GM19467 (cell line): ENCODE data around the gene AVEN.

Experiments used
- ATAC-seq: cut with Tn5 transposase; IDR thresholded peaks from one replicate; pipeline ENCODE4 v1.9.1; 2021; ENCODE audit warnings: mild to moderate bottlenecking, moderate library complexity; ENCODE audit not compliant: unreplicated experiment

Gene AVEN

GRCh38 chr15:33987444-33987843 lies 51.6 kb downstream of the AVEN start:
- ATAC-seq, result no peak

GRCh38 chr15:33985751-33986150 lies 53.3 kb downstream of the AVEN start:
- ATAC-seq, result no peak

- ATAC-seq, result no peak
Observed at GRCh38 chr15:33985287-33985686, 53.7 kb downstream of the AVEN start.

GRCh38 chr15:33982516-33982915 lies 56.5 kb downstream of the AVEN start:
- no peak for ATAC-seq

GRCh38 chr15:33980159-33980558 lies 58.8 kb downstream of the AVEN start:
- ATAC-seq, result no peak

- no peak for ATAC-seq
Observed at GRCh38 chr15:33975022-33975565, 63.9 kb downstream of the AVEN start.

- no peak for ATAC-seq
Observed at GRCh38 chr15:33971811-33972210, 67.2 kb downstream of the AVEN start.

- ATAC-seq, result no peak
Observed at GRCh38 chr15:33968821-33969220, 70.2 kb downstream of the AVEN start.

GRCh38 chr15:33968224-33968623 lies 70.8 kb downstream of the AVEN start, which contains the start of gene CHRM5:
Gene CHRM5, plus strand, starts transcription at chr15:33968497. Its CDS starts 94,221 bp downstream, at chr15:34062718.
- ATAC-seq, result no peak

GRCh38 chr15:33964665-33965040 lies 74.4 kb downstream of the AVEN start:
- no peak for ATAC-seq

GRCh38 chr15:33963831-33964664 lies 75.0 kb downstream of the AVEN start:
- no peak for ATAC-seq

- ATAC-seq, result no peak
Observed at GRCh38 chr15:33960549-33960935, 78.5 kb downstream of the AVEN start.

GRCh38 chr15:33959844-33960548 lies 79.0 kb downstream of the AVEN start:
- no peak for ATAC-seq

- no peak for ATAC-seq
Observed at GRCh38 chr15:33956397-33956796, 82.6 kb downstream of the AVEN start.

- ATAC-seq, result no peak
Observed at GRCh38 chr15:33955945-33956344, 83.1 kb downstream of the AVEN start.

GRCh38 chr15:33946152-33946551 lies 92.9 kb downstream of the AVEN start:
- no peak for ATAC-seq

GRCh38 chr15:33941279-33942063 lies 97.5 kb downstream of the AVEN start:
- no peak for ATAC-seq

- ATAC-seq, result no peak
Observed at GRCh38 chr15:33934921-33935320, 104.1 kb downstream of the AVEN start.

- ATAC-seq, result no peak
Observed at GRCh38 chr15:33934396-33934795, 104.6 kb downstream of the AVEN start.

- ATAC-seq, result no peak
Observed at GRCh38 chr15:33932734-33933133, 106.3 kb downstream of the AVEN start.

- ATAC-seq, result no peak
Observed at GRCh38 chr15:33926260-33926659, 112.7 kb downstream of the AVEN start.
